GOT3 (cell line): Measurements from ENCODE around the gene EGFL6.

Source experiments
- DNase-seq: peaks from one replicate; lab custom pipeline; 2025; ENCODE audit warnings: mixed read lengths; lab: John Stamatoyannopoulos, UW

Gene EGFL6, protein sequence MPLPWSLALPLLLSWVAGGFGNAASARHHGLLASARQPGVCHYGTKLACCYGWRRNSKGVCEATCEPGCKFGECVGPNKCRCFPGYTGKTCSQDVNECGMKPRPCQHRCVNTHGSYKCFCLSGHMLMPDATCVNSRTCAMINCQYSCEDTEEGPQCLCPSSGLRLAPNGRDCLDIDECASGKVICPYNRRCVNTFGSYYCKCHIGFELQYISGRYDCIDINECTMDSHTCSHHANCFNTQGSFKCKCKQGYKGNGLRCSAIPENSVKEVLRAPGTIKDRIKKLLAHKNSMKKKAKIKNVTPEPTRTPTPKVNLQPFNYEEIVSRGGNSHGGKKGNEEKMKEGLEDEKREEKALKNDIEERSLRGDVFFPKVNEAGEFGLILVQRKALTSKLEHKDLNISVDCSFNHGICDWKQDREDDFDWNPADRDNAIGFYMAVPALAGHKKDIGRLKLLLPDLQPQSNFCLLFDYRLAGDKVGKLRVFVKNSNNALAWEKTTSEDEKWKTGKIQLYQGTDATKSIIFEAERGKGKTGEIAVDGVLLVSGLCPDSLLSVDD

GRCh38 chrX:13569479-13570260, at the start of gene EGFL6:
Gene EGFL6, plus strand, starts transcription at chrX:13569601. Its CDS starts 261 bp downstream, at chrX:13569862.
- DNase-seq, result no peak

DNA sequence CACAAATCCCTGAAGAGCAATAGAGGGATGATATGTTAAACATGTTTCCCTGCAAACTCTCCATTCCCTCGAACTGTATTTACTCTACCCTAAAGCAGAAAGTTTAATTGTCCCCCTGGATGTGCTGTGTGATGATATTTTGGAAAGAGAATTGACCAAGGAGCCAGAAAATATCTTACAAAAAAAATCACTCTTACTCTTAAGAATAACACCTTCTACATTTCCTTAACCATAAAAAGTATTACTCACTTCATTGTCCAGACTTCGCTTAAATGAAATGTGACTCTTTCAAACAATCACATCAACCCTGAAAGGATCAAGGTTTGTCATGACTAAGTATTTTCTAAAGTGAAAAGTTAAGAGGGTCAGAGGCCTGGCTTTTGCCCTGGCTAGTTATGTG, 49.0 kb upstream of the EGFL6 start:
- no peak for DNase-seq

DNA sequence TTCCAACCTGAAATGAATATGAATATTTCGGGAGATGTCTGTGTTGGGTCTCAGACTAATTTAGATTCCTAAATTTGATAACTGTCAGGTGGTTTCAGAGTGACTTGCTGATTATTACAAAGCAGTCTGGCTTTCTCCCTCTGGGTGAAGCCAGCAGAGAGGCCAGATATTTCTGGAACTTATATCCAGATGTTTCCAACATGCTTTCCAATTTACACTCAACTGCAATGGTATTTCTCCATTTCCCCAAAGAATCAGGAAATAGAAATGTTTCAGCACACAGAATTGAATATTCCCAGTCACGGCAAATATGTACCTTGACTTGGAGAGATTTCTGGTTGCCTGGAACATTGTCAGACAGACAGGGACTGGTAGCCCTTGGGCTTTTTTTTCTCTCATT, 48.5 kb upstream of the EGFL6 start:
- no peak for DNase-seq

- DNase-seq, result no peak
Observed at GRCh38 chrX:13522811-13523210, 46.6 kb upstream of the EGFL6 start.

- DNase-seq, result no peak
Observed at GRCh38 chrX:13533726-13534125, 35.7 kb upstream of the EGFL6 start.

GRCh38 chrX:13535376-13536165, 33.8 kb upstream of the EGFL6 start:
- no peak for DNase-seq

DNA sequence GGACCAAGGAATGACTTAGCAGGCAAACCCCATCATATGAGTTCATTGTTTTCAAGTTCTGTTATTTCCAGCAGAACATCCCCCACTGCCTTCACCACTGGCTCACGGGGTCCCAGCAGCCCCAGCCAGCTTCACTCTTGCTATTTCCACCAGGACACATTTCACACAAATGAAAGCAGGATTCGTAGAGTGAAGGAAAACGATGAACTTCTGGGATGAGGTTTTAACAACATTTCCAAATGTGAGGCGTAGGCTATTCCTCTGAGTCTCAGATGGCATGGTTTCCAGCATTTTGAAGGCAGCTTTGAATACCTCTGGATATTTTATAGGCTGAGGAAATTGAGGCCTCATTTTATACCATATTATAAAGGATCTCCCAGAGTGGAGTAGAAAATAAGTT, 32.9 kb upstream of the EGFL6 start:
- DNase-seq, result no peak

- no peak for DNase-seq
Observed at GRCh38 chrX:13538414-13538813, 31.0 kb upstream of the EGFL6 start.

DNA sequence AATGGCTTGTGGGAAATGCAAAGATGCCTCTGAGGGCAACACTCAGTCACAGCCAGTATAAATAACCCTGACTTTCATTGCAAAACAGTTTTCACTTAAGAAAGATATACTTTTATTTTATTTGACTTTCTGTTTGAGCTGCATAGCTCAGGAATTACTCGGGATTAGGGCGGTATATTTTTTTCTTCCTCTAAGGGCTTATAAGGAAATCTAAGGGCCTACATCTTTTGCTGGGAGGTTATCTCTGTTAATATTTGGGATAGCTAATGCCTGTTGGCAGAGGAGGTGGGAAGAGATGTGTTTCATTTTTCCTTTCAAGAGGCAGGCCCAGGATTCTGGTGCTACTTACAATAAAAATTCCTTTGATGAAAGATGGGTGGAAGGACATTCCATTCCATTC, 28.8 kb upstream of the EGFL6 start:
- no peak for DNase-seq

DNA sequence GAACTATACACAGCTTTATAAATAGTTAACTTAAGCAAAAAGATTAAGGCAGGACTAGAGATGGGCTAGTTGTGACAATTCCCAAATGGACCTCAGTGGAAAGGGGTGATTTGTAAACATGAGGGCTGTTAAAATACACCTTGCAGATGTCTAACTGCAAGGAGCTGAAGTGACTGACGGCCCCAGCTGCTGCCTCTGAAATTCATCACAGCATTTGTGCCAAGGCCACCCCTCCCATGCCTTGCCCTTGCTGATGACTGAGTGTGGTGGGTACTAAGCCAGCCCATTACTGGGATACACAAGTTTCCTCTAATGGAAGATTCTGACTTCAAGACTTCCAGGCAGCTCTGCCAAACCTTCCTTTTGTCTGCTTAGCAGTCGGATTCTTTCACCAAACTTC, 23.7 kb upstream of the EGFL6 start:
- no peak for DNase-seq

GRCh38 chrX:13547671-13548070, 21.7 kb upstream of the EGFL6 start:
- DNase-seq, result no peak

DNA sequence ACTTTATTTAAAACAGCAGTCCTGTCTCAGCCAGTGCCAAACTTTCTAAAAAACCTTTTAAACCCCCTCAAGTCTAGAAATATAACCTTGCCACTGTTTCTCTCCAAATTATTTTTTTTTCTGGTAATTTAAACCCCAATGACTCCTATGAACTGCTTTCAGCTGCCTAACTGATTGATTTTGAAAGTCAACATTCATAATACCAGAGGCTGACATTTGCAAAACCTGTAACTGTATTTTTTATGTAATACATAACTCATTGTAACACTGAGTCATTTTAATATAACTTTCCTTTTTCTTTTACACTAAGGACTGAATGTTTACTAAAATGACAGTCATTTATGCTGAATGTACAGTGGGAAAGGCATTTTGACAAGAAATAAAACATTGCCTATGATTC, 19.1 kb upstream of the EGFL6 start:
- no peak for DNase-seq

GRCh38 chrX:13551610-13552009, 17.8 kb upstream of the EGFL6 start:
- DNase-seq, result no peak

DNA sequence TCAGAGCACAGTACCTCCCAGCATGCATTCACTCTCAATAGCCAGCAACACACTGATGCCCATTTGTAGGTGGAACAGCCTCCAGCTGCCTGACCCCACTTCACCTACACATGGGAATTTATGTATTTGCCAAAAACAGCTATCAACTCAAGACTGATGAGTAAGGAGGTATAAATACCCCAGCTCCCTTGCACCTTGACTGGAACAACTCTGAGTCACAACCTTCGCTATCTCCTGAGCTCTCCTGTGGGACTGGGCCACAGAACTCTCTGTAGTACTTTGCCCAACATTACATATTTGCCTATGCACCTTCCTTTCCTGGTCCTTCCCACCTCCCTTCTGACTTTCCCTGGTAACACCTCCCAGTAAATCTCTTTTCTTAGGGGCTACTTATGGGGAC, 16.5 kb upstream of the EGFL6 start:
- DNase-seq, result no peak

DNA sequence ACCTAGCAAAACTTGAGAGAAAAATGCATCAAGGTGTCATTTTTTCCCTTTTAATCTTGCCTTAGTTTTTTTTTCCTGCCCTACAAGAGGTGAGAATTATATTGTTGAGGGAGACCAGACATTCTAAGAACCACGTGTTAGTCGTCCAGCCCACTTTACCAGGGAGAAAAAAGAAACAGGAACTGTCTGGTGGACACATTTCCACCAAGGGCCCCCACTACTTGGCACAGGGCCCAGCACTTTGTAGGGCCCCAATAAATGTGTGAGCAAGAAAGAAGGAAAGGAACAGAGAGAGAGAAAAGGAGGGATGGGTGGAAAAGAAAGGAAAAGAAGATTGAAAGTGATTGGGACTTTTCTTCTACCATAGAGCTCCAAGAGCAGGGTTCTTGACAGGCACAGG, 3.9 kb upstream of the EGFL6 start:
- DNase-seq, result no peak

GRCh38 chrX:13570261-13570605, 832 bp downstream of the EGFL6 start:
- DNase-seq, result no peak

- no peak for DNase-seq
Observed at GRCh38 chrX:13571136-13571535, 1.7 kb downstream of the EGFL6 start.

DNA sequence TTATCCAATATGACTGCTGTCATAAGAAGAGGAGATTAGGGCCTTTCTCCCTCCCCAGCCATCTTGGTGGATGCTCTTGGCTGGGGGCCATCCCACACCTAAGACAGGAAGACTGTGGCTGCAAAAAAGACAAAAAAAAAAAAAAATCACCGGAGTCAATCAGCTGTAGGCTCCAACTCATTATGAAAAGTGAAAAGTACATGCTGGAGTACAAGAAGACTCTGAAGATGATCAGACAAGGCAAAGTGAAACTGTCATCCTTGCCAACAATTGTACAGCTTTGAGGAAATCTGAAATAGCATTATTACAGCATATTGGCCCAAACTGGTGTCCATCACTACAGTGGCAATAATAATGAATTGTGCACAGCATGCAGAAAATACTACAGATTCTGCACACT, 5.2 kb downstream of the EGFL6 start:
- DNase-seq, result no peak

DNA sequence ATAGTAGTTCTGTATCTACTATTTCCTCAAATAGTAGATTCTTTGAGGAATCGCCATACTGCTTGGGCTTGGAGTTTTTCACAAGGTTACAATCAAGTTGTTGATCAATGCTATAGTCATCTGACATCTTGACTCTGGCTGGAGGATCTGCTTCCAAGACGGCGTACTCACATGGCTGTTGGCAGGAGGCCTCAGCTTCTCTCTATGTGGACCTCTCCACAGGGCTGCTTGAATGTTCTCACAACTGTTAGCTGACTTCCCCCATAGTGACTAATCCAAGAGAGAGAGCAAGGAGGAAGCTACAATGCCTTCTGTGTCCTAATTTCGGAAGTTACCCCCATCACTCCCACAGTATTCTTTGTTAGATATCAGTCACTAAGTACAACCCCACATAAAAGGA, 10.3 kb downstream of the EGFL6 start:
- no peak for DNase-seq

DNA sequence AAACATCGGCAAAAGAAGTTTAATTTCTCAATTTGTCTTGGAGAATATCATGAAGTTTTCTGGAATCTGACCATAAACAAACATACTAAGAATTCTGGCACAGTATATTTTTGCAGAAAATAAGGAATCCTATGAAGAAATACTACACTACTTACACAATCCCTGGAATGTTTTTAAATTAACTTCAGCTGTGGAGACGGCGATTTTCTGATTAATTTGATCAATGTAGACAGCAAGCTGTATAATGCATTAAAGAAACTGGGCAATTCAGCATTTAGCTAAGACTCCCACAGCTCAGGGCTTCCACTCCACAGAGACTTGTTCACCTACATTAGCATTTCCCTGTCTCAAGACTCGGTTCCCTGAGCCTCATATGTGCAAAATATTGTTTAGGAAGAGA, 12.2 kb downstream of the EGFL6 start:
- no peak for DNase-seq

DNA sequence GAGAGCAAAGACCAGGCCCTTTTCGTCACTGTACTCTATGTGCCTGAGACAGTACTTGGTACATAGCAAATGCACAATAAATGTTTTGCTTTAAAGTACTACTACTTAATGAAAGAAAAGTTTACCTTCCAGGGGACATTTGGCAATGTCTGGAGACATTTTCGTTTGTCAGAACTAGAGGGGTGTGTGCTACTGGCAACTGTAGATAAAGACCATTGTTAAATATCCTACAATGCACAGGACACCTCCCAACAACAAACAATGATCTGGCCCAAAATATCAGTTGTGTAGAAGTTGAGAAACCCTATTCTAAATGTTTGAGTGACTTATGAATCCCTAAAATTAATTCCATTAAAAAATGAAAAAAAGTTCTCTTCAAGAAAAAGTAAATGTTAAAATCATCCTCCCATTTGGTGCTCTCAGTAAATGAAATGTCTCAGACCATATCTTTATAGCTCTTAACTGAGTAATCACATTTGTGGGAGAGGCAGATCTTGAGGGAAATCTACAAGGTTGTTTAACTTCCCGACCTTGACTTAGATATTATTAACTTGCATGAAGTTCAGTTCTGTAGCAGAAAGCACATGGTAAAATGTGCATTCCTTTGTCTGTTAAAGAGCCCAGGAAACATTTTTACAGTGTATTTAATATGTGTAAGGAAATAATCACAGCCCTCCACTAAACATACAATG, 18.5 kb downstream of the EGFL6 start:
- no peak for DNase-seq

DNA sequence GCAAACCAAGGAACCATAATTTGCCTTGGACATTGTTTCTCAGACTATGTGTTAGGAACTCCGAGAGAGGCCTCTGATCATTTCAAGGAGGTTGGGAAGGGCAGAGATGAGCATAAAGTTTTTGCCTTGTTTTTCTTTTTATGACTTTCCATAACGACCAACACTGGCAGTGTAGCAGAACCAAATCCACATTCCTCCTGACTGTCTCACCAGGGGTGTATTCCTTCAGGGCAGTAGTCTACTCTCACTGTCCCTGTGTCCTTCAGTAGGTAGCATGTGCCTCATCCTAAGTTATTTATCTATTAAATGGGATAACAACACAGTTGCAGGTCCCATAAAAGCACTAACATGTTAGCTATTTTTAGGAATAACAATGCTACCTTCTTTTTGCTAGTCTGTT, 20.8 kb downstream of the EGFL6 start:
- DNase-seq, result no peak
